ENCODE results near the gene USP15.

USP15 gene

DNA sequence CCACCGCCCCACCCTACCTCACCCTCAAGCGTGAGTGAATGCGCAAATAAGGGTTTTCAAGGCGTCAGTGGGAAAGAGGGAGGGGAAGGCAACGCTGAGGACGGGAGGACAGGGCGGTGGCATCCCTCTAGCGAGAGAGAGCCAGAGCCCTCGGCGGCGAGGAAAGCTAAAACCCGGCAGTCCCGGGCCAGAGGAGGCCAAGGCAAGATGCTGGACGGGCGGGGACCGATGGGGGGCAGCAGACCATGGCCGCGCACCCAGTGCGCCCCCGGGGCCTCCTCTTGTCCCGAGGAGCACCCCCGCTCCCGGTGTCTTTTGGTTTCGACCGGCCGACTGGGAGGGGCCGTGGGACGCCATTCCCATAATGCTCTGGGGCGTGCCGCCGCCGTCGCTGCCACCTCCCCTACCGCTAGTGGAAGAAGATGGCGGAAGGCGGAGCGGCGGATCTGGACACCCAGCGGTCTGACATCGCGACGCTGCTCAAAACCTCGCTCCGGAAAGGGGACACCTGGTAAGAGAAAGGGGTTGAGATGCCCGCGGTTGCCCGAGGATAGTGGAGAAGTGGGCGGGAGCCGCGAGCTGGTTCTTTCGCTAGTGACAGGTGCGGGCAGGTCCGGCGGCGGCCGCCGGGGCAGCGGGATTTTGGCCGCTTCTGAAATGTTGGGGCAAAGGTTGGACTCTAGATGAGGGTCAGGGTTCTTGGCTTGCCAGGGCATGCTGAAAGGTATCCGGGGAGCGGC is at the start of gene USP15:
Gene USP15 (plus strand): TSS at position 412 of the 740 bp plus-strand sequence. CDS start 11 bp downstream, at position 423.
- DNase-seq = peak; percentile 97

DNA sequence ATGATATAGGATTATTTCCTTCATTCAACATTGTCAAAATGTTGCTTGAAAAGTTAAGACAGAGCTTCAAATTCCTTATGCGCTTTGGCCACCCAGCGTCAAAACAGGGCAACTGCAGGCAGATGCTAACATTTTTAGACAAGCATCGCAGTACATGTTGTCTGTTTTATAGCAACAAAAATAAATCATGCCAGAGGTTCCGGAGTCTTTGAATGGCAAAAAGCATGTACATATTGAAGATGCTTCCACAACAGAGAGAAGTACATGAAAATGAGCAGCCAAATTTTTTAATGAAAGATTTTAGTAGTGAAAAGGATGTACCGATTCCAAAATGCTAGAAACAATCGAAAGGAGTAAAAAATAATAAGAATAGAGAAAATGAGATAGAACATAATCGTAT is 49.8 kb upstream of the USP15 start:
- DNase-seq = peak; percentile 48

DNA sequence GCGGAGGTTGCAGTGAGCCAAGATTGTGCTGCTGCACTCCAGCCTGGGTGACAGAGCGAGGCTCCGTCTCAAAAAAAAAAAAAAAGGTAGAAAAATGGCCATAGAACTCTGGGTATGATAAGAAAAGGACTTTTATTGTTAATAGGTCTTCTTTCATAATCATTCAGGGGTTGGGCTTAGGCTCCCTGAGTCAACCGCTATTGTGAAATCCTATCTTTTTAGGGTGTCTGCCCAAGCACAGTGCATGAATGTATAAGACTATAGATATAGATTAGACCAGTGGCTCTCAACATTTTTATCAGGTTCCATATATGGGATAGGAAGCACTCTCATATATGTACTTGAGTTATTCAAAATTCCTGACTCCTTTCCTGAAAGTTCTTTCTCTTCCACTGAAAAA is 48.7 kb upstream of the USP15 start:
- no peak for DNase-seq

DNA sequence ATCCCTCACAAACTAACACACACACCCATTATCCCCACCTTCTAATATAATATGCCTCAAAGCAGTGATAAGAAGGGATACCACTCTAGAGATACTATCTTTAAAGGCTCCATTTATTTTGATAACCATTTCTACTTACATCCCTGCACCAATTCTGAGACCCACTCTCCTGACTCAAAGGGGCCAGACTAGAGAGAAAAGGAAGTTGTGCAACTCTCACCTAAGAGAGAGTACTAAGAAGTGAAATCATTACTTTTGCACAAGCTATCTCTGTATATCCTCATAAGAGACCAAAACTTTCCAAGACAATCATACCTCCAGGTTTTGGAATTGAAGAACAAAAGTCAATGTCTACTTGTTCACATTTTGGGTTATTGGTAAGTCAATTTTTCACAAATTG is 45.4 kb upstream of the USP15 start:
- DNase-seq = no peak

DNA sequence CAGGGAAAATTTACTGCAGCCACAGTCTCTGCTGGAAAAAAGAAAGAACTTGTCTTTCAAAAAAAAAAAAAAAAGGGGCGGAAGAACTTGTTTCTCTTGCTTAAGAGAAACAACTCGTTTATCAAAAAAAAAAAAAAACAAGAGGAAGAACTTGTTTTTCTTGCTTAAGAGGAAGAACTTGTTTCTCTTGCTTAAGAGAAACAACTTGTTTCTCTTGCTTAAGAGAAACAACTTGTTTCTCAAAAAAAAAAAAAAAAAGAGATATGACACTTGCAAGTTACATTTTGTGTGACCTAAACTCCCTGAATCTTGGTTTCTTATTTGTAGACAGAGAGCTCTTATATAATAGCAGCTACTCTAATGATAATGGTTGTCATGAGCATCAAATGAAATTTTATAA is 44.7 kb upstream of the USP15 start:
- no peak for DNase-seq

DNA sequence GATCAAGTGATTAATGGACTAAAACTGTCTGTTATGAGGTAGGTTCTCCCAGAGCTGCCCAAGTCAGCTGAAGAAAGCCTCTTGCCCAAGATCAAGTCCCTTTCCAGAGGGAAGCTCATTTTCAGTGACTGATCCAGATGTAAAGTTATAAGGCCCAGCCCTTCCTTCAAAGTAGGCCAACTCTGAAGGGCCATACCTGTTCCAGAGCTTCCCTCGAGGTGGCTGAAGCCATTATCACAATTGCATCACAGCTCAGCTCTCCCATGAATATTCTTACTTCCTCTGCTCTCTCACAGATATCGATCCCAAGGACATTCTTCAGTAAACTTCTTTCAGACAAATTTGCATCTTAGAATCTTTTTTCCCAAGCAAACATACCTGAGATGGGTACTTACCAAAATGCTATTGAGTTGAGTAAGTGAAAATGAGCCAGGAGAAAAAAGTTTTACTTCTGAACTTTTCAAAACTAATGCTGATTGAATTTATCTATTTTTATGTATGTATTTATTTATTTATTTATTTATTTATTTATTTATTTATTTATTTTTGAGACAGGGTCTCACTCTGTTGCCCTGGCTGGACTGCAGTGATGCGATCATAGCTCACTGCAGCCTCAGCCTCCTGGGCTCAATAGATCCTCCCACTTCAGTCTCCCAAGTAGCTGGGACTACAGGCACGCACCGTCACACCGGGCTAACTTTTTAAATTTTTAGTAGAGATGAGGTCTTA is 42.6 kb upstream of the USP15 start:
- no peak for DNase-seq

DNA sequence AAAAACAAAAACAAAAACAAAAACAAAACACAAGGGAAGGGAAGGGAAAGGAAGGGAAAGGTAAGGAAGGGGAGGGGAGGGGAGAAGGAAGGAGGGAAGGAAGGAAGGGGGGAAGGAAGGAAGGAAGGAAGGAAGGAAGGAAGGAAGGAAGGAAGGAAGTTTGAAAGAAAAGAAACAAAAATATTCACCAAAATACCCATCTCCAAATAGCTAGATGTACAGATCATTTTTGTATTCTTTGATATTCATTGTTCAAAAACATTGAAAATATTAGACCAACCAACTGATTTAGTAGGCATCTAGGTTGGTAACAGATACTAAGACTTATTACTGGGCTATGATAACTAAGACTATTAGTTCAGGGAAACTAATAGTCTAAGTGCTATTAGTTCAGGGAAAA is 39.1 kb upstream of the USP15 start:
- no peak for DNase-seq

DNA sequence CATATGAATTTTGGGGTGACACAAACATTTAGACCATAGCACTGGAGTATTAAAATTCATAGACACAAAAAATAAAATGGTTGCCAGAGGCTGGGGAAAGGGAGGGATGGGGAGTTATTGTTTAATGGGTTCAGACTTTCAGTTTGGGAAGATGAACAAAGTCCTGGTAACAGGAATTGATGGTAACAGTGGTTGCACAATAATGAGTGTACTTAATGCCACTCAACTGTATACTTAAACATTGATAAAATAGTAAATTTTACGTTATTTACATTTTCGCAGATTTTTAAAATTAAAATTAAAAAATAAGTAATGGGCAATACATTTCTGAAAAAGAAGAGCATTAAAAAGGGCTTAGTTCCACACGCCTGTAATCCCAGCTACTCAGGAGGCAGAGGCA is 35.6 kb upstream of the USP15 start:
- no peak for DNase-seq

DNA sequence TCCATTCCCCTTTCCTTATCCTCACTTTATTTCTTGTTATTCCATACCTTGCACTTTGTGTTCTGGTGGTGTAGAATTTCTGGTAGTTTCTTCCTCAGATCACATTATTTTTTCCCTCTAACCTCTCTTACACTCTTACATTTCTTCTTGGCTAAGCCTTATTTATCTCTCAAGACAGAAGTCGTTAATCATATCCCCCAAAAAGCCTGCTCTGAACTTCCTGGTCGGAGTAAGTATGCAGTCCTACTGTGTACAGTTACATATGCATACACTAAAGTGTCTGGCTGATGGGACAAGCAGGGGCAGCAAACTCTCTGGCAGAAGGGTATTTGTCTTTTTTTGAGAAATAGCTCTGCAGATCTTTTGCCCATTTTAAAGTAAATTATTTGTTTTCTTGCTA is 33.1 kb upstream of the USP15 start:
- DNase-seq = no peak

DNA sequence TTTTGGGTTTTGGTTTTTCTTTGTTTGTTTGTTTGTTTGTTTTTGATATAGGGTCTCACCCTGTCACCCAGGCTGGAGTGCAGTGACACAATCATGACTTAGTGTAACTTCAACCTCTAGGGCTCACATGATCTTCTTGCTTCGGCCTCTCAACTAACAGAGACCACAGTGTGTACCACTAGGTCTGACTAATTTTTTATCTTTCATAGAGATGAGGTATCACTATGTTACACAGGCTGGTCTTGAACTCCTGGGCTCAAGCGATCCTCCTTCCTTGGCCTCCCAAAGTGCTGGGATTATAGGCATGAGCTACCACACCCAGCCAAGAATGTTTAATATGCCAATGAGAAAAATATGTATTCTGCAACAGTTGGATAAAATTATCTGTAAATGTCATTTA is 29.6 kb upstream of the USP15 start:
- no peak for DNase-seq

DNA sequence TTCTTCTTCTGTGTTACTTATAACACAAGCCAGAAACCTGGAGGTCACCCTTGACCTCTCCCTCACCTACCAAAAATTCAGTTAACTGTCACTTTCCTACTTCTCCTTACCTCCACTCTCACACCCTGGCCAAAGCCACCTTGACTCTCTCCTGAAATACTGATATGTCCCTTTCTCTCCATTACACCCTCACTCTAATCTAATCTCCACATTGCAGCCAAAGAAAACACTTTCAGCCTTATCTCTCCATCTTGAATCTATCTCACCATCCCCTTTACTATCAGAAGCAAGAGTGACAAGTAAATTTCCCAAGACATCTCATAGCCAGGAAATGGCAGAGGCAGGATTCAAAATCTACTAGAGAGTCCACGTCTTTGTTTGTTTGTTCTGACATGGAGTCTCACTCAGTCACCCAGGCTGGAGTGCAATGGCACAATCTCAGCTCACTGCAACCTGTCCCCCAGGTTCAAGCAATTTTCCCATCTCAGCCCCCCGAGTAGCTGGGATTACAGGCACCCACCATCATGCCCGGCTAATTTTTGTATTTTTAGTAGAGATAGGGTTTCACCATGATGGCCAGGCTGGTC is 28.0 kb upstream of the USP15 start:
- DNase-seq = no peak

DNA sequence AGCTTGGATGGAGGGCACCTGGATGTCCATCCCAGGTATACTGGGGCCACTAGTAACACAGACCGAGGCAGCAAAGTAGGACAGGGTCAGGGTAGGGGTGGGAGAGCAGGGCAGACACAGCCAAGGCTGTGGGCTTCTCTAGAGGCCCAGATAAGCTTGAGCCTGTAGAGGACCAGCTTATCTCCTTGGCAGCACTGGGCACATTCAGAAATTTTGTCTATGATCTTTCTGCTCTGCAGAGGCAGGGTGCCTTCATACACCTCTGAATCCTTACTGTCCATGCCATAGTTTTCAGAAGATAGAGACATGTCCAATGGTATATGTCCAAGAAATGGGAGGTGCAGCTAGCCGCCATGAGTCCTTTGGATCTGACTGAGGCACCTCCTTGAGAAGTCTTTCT is 26.4 kb upstream of the USP15 start:
- no peak for DNase-seq

DNA sequence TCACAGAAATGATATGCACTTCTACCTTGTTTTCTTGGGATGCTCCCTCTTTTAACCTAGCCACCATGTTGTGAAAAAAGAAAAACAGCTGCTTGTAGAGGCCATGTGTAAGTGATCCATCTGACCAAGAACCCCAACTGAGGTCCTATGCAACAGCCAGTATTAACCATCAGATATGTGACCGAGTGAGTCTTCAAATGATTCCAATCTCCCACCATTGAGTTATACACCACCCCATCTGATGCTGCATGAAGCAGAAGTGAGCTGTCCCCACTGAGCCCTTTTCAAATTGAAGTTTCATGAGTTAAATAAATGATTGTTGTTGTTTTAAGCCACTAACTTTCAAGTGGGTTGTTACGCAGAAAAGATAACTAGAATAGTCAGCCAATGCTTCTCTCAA is 20.6 kb upstream of the USP15 start:
- no peak for DNase-seq

DNA sequence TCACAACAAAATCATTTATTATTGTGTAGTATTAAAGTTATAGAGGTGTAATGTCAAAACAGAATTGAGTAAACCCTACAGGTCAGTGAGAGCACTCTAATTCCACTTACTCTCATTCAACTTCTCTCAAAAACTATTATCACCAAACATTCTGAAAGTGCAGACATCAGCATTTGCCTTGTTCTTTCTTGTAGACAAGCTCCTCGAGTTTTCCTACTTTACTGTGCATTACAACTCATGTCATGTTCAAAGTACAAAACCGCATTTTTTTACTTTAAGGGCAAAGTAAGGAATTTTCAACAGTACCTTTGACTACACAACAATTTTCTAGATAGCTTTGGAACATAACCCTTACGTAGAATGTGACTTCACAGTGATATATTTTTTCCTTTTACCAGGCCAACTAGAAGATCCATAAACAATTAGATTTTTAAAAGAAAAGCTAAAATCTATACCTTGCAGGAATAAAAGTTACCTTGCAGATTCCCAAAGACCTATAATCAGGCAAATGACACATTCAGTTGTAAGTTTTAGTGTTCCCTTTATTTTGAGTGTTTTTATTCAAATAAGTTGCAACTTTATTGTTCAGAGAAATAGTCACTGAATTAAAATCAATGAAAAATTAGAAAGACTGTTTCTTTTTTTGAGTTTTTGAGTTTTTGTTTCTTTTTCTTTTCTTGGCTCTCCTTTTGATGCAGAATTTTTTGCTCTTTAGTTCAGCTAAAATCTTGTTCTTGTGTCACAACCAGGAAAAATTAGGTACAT is 12.7 kb upstream of the USP15 start:
- DNase-seq = no peak

DNA sequence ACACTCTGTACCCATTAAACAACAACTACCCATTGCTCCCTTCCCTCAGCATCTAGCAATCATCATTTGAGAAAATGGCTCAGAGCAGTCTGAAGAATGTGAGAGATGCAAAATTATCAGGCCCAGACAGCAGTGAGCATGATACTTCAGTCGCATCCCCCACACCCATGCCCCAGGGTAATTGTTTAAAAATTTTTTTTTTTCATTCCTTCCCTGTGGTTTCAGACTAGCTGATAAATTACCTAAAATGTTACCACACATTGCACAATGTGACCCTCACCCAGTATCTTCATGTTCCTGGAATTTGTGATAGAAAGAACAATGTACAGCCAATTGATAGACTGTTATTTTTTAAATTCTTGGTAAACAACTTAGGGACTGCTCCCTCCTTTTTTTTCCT is 11.3 kb upstream of the USP15 start:
- no peak for DNase-seq

DNA sequence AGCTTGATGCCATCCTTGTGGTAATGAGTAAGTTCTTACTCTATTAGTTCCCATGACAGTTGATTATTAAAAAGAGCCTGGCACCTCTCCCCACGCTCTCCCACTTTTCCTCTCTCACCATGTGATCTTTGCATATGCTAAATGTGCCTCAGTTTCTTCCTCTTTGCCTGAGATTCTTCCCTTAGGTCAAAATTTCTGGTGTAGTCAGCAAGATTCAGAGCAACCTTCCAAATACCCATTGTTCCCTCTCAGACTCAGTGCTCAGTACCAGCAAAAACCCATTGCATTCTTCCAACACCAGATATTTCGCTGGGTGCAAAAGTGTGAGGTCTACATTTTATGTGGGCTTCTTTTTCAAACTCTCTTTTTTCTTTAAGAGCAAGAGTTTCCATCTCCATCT is 10.8 kb upstream of the USP15 start:
- DNase-seq = no peak

DNA sequence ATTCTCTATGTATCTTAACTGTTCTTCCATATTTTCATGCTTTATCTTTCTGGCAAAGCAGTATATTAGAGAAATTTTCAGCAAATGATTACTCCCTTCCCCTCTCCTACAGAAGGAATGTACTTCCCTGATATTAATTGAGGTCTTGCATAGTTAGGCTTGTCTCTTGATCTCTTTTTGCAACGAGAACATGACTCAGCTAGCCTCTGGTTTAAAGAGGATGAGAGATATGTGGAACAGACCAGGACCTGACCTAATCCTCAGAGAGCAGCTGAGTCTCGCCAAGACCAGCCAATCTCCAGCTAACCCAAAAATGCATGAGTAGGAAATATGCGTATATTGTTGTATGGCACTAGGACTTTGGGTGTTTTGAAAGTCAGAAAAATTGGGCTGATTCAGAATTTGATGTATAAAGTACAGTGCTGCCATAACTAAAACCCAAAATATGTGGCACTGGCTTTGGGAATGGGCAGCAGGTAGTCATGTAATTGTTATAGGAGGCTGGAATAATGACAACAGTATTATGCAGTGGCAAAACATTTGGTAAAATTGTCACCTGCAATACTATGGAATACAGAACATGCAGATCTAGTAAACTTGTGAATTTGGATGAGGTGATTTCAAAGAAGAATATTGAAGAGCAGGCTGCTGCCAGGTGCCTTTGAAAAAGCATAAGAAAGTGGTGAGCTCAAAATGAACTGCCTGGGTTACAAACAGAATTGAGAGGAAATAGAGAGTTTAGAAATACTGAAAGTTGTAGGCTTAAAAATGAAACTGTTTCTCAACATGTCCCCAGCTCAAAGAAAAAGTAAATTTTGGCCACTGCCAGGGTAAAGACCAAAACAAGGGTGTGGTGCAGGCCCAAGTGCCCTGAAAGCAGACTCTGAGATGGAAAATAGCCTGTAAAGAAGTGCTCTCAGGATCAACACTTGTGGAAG is 9.3 kb upstream of the USP15 start:
- DNase-seq = no peak

DNA sequence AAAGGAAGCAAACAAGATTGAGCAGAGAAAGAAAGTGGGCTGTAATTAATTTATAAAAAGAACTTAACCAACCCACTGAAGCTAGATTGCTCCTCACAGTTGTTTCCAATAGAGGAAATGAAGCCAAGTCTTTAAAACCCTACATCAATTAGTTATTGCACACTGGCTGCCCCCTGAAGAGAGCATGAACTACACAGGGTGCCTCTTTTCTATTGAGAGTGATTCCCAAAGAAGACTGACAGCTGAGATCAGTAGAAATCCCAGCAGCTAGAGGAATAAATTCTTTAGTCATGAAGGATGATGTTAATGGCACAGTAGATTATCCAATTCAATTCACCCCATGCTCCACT is 8.6 kb upstream of the USP15 start:
- DNase-seq = no peak

DNA sequence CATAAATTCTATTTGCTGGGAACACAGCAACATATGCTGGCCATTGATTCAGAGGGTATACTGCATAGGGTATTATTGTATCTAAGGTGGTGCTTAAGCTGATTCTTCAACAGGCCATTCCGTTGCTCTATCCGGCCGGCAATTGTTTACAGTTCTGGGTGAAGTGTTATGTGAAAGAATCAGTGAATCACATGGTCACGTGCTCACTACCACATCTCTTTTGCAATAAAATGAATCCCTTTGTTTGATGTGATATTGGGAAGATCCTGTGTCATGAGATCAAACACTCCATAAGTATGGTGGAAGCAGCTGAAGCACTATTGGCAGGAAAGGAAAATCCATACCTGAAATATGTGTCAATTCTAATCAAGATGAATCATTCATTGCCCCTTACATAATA is 7.6 kb upstream of the USP15 start:
- no peak for DNase-seq

DNA sequence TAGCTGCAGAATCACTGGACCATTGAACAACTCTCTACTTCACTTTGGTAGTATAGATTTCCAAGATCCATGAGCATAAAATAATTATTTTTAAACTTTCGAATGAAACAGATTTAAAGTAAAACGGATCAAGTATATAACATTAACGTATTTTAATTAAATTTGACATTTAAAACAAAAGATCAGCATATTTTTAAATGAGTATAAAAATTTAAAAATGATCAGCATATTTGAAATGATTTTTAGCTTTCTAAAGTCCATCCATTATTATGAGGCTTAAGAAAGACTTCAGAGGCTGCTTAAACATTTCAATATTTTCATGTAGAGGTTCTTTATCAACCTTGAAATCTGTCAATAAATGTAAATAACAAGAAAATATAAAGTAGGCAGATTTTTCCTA is 5.2 kb upstream of the USP15 start:
- DNase-seq = no peak

DNA sequence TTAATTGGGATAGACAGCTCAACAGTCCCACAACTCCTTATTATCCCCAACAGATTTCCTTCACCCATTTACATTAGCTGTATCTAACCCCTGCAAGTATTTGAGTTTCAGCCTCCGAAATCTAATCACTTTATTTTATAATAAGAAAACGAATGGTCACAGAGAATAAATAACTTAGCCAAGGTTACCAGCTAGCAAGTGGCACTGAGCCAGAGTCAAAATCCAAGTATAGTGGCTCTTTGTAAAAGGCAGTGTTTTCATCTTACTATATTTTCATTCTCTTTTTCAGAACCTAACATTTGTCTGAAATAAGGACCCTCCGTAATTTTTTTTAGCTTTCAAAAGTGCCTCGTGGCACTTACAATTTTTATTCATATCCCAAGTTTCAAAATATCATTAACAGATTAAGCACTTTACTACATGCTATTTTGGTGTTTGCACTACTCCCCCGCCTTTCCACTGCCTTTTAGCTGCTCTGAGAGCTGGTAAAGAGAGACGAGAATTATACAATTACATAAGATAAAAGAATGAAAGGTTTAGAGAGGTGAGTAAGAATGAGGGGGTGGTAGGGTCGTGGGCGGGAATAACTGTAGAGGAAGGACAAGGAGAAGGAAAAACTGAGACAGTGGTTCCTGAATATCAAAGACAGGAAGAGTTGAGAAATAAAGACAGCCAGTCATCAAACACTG is 3.7 kb upstream of the USP15 start:
- no peak for DNase-seq

DNA sequence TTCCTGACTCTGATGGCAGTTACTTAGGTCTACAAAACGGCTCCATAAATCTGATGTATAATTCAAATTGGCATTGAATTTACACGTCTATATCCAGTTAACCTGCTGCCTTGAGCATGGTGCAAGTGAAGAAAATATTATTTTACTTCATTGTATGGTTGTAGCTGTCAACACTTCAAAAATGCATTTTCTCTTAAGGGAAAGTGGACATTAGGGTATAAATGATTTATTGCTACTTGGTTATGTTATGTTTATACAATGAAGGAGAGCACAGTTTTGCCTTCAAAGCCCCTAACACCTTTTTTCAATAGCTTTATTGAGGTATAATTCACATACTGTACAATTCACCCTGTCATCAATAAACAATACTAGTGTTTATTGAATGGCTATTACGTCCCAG is 2.0 kb upstream of the USP15 start:
- no peak for DNase-seq
